ENCODE results near the gene UXS1.

- TF ChIP-seq CTCF (IDR thresholded peaks at IDR 0.05) = no peak
- no peak for TF ChIP-seq EZH2 (IDR thresholded peaks at IDR 0.05)
Observed at GRCh38 chr2:106080959-106081358, 113.1 kb downstream of the UXS1 start.

All from neural progenitor cell (in vitro differentiated cells).